Breast epithelium (tissue), 4 donors: ENCODE results near the gene PTPRM. TPM values are rescaled to one million over a fixed set of nuclear protein-coding genes. Genes with fewer than 3 reads are reported as not detected.
"Not testable (repeated sequence)": the region's sequence is repeated elsewhere in the genome, so short reads cannot be mapped to it uniquely, and the experiment has no call there.

ENCODE experiments used
- DNase-seq, 2 donors: peaks; one replicate each; pipeline ENCODE4 v3.0.0-alpha.2; 2019; ENCODE audit warnings: low spot score in 2 of 2
- H3K27ac ChIP-seq, 2 donors: fragments of 200-600 bp; sonication (generic) in 1 of 2; one replicate each; pipeline ENCODE4 v1.5.1; 2016 to 2019; ENCODE audit warnings: mild to moderate bottlenecking in 1 of 2
- H3K27me3 ChIP-seq, 2 donors: fragments of 200-600 bp; sonication (generic) in 1 of 2; one replicate each; pipeline versions ENCODE4 v1.5.1 to v1.6.0; 2017 to 2019; ENCODE audit warnings: control low read depth in 1 of 2, mild to moderate bottlenecking in 1 of 2
- H3K36me3 ChIP-seq: fragments of 200-600 bp; one replicate; pipeline ENCODE4 v1.5.1; 2019
- H3K4me1 ChIP-seq, 2 donors: fragments of 200-600 bp; sonication (generic); one replicate each; pipeline ENCODE4 v1.5.1; 2016 to 2019; ENCODE audit warnings: control low read depth in 1 of 2
- H3K4me3 ChIP-seq, 3 donors: fragments of 200-600 bp; sonication (generic); 1 replicate in 2 of 3; 2 replicates in 1 of 3; pipeline ENCODE4 v1.5.1; 2016 to 2019; ENCODE audit warnings: mild to moderate bottlenecking in 3 of 3, moderate library complexity in 2 of 3
- H3K9me3 ChIP-seq, 2 donors: fragments of 200-600 bp; sonication (generic) in 1 of 2; one replicate each; pipeline ENCODE4 v1.5.1; 2016 to 2019; ENCODE audit warnings: control low read depth in 1 of 2
- POLR2A ChIP-seq: fragments of 450-650 bp; IDR thresholded peaks from one replicate; pipeline ENCODE4 v1.6.1; 2016; ENCODE audit warnings: antibody characterized with exemption, mild to moderate bottlenecking, moderate library complexity
- POLR2AphosphoS5 ChIP-seq, 3 donors: sonication (generic); formaldehyde crosslinking; IDR thresholded peaks; one replicate each; pipeline ENCODE4 v1.6.1; 2017; ENCODE audit warnings: antibody characterized with exemption in 3 of 3
- intact Hi-C: fragments of 100-400 bp; cut with DNase I; formaldehyde crosslinking; loops from one replicate; pipeline ENCODE4 v1.15.1; 2023; ENCODE audit warnings: low total_unique reads
- total RNA-seq, 3 donors: library from RNA; depleted of rRNA; stranded (reverse); fragments of >200 nt; gene quantifications; one replicate each; pipeline ENCODE4 v1.1.0, GENCODE V29; 2016
- TF ChIP-seq, protein P1 (sequence below), 3 donors: fragments of 450-650 bp; IDR thresholded peaks; one replicate each; pipeline ENCODE4 v1.5.1; 2016 to 2017; ENCODE audit warnings: antibody characterized with exemption in 3 of 3, mild to moderate bottlenecking in 3 of 3, moderate library complexity in 3 of 3

Gene PTPRM
- total RNA-seq, 3 donors from 2014 or later: 41.7 to 181 (median 140) TPM

DNA sequence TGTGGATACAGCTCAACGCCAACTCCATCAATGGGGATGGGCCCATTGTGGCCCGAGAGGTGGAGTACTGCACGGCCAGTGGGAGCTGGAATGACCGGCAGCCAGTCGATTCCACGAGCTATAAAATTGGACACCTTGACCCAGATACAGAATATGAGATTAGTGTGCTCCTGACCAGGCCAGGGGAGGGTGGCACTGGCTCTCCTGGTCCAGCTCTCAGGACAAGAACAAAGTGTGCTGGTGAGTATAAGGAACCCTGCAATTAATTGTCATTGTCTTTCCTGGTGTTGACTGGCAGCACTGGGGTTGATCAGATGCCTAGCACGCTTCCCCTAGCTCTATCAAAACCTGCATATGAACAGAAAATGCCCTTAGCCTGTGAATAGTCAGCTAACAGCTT is 388.1 kb downstream of the PTPRM start:
- H3K27me3 ChIP-seq: no peaks in the 10 kb centered on the region
- no peak overlapping the region for H3K27ac ChIP-seq
- TF ChIP-seq POLR2A: no peak
- TF ChIP-seq POLR2AphosphoS5 (IDR thresholded peaks at IDR 0.05): no peak
- TF ChIP-seq, protein P1, sequence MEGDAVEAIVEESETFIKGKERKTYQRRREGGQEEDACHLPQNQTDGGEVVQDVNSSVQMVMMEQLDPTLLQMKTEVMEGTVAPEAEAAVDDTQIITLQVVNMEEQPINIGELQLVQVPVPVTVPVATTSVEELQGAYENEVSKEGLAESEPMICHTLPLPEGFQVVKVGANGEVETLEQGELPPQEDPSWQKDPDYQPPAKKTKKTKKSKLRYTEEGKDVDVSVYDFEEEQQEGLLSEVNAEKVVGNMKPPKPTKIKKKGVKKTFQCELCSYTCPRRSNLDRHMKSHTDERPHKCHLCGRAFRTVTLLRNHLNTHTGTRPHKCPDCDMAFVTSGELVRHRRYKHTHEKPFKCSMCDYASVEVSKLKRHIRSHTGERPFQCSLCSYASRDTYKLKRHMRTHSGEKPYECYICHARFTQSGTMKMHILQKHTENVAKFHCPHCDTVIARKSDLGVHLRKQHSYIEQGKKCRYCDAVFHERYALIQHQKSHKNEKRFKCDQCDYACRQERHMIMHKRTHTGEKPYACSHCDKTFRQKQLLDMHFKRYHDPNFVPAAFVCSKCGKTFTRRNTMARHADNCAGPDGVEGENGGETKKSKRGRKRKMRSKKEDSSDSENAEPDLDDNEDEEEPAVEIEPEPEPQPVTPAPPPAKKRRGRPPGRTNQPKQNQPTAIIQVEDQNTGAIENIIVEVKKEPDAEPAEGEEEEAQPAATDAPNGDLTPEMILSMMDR (IDR thresholded peaks at IDR 0.05): no peak
- no peak for DNase-seq
- H3K4me3 ChIP-seq: no peak overlapping the region
- no peaks in the 10 kb centered on the region for H3K4me1 ChIP-seq
- H3K36me3 ChIP-seq: no peaks in the 10 kb centered on the region
- intact Hi-C loops: no loop called here
- no peaks in the 10 kb centered on the region for H3K9me3 ChIP-seq

DNA sequence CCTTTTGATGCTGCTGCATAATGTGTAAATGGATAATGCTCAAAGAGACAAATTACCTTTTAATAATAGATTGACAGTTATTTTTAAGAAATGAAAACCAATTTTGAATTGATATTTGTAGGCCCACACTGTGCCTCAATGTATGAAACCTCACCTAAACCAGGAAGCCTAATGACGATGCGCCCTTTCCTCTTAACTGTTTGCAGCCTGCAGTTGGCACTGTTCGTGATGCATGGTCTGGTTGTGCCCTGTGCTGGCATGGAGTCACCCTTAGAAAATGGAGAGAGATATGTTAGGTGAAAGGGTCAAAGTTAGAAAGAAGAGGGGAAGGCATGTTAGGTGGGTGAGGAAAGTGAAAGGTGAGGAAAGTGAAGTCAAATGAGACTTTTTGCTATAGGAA is 390.2 kb downstream of the PTPRM start:
- Histone ChIP-seq H3K27ac (no peak overlapping the region), H3K4me3 (no peak overlapping the region), H3K4me1 (no peaks in the 10 kb centered on the region), H3K36me3 (no peaks in the 10 kb centered on the region), H3K27me3 (no peaks in the 10 kb centered on the region), H3K9me3 (no peaks in the 10 kb centered on the region)
- intact Hi-C loops: no loop called here
- TF ChIP-seq, protein P1 (IDR thresholded peaks at IDR 0.05): no peak
- TF ChIP-seq POLR2AphosphoS5 (IDR thresholded peaks at IDR 0.05) (no peak), POLR2A (no peak)
- DNase-seq: no peak

- no peaks in the 10 kb centered on the region for H3K27me3 ChIP-seq
- TF ChIP-seq POLR2A: no peak
- TF ChIP-seq, protein P1 (IDR thresholded peaks at IDR 0.05): no peak
- TF ChIP-seq POLR2AphosphoS5 (IDR thresholded peaks at IDR 0.05): no peak
- H3K27ac ChIP-seq: no peak overlapping the region
- no peak for DNase-seq
- intact Hi-C loops: no loop called here
- H3K4me1 ChIP-seq: no peaks in the 10 kb centered on the region
- H3K4me3 ChIP-seq: no peak overlapping the region
- no peaks in the 10 kb centered on the region for H3K36me3 ChIP-seq
- no peaks in the 10 kb centered on the region for H3K9me3 ChIP-seq
Observed at GRCh38 chr18:7958081-7958896, 391.2 kb downstream of the PTPRM start.

- no peaks in the 10 kb centered on the region for H3K27me3 ChIP-seq
- no peaks in the 10 kb centered on the region for H3K4me1 ChIP-seq
- no peak overlapping the region for H3K27ac ChIP-seq
- H3K36me3 ChIP-seq: no peaks in the 10 kb centered on the region
- H3K9me3 ChIP-seq: no peaks in the 10 kb centered on the region
- intact Hi-C loops: no loop called here
- DNase-seq: no peak
- no peak for TF ChIP-seq POLR2A
- TF ChIP-seq, protein P1 (IDR thresholded peaks at IDR 0.05): no peak
- no peak for TF ChIP-seq POLR2AphosphoS5 (IDR thresholded peaks at IDR 0.05)
- H3K4me3 ChIP-seq: no peak overlapping the region
Observed at GRCh38 chr18:7958897-7959146, 391.7 kb downstream of the PTPRM start.

DNA sequence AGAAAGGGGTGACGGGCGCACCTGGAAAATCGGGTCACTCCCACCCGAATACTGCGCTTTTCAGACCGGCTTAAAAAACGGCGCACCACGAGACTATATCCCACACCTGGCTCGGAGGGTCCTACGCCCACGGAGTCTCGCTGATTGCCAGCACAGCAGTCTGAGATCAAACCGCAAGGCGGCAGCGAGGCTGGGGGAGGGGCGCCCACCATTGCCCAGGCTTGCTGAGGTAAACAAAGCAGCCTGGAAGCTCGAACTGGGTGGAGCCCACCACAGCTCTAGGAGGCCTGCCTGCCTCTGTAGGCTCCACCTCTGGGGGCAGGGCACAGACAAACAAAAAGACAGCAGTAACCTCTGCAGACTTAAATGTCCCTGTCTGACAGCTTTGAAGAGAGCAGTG is 399.6 kb downstream of the PTPRM start:
- DNase-seq, H3K4me3 ChIP-seq, intact Hi-C loops, H3K9me3 ChIP-seq, H3K27ac ChIP-seq, H3K36me3 ChIP-seq, H3K4me1 ChIP-seq, H3K27me3 ChIP-seq: not testable (repeated sequence)
